Endothelial cell of coronary artery (primary cell): ENCODE measurements around the gene DRD5. TPM values are rescaled to one million over a fixed set of nuclear protein-coding genes. Genes with fewer than 3 reads are reported as not detected.

ENCODE experiments used
- total RNA-seq: library from RNA; depleted of rRNA; stranded (reverse); fragments of >200 nt; gene quantifications from 2 replicates; pipeline ENCODE4 v1.2.3, GENCODE V29; 2014

DRD5 gene
- not detected in 2 replicates for total RNA-seq

GRCh38 chr4:9781343-9782135 lies at the start of gene DRD5:
TSS of gene DRD5 (plus strand) at chr4:9781634. CDS start at chr4:9782030, 396 bp downstream.

Other genes starting within 250 kb of the DRD5 start
- 1.4 and 1.6 TPM in 2 replicates for gene SLC2A9, start 239.9 kb downstream of the DRD5 start, total RNA-seq